ENCODE results near the gene YARS1.

DNA sequence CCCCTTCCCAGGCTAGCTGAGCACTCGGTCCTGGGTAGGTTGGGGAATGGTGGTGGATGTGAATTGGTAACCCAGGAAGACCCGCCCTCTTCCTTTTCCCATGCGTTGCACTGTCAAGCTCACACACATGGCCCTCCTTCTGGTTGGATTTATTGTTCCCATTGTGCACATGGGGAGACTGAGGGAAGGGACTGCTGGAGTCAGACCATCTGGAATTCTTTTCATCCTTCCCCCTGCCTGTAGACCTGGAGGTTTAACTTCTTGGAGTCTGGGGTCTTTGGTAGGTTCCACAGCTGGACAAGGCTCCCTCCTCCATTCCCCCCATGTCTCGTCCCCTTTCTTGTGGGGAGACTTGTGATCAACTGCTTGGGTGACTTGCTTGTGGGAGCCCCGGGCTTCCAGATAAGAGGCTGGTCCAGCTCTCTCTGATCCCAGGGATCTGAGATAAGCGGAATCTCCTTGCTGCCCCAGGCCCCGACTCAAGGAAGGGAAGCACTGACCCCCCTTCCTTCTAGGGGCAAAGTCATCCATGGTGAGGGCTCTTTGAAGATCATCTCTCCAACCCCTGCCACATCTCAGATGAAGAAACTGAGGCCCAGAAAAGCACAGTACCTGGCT lies 58.9 kb downstream of the YARS1 start:
- TF ChIP-seq, protein P1, sequence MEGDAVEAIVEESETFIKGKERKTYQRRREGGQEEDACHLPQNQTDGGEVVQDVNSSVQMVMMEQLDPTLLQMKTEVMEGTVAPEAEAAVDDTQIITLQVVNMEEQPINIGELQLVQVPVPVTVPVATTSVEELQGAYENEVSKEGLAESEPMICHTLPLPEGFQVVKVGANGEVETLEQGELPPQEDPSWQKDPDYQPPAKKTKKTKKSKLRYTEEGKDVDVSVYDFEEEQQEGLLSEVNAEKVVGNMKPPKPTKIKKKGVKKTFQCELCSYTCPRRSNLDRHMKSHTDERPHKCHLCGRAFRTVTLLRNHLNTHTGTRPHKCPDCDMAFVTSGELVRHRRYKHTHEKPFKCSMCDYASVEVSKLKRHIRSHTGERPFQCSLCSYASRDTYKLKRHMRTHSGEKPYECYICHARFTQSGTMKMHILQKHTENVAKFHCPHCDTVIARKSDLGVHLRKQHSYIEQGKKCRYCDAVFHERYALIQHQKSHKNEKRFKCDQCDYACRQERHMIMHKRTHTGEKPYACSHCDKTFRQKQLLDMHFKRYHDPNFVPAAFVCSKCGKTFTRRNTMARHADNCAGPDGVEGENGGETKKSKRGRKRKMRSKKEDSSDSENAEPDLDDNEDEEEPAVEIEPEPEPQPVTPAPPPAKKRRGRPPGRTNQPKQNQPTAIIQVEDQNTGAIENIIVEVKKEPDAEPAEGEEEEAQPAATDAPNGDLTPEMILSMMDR (conservative IDR thresholded peaks at IDR 0.05; ENCODE audit: low read length), result no peak
- no peak for TF ChIP-seq EZH2phosphoT487 (IDR thresholded peaks at IDR 0.05; ENCODE audit: borderline replicate concordance)
